Measurements from ENCODE around the gene LMTK2. TPM values are rescaled to one million over a fixed set of nuclear protein-coding genes. Genes with fewer than 3 reads are reported as not detected.

Gene LMTK2
- total and polyA plus RNA-seq, 2 experiments from 2014 or later: 6.1 to 30.8 TPM

DNA sequence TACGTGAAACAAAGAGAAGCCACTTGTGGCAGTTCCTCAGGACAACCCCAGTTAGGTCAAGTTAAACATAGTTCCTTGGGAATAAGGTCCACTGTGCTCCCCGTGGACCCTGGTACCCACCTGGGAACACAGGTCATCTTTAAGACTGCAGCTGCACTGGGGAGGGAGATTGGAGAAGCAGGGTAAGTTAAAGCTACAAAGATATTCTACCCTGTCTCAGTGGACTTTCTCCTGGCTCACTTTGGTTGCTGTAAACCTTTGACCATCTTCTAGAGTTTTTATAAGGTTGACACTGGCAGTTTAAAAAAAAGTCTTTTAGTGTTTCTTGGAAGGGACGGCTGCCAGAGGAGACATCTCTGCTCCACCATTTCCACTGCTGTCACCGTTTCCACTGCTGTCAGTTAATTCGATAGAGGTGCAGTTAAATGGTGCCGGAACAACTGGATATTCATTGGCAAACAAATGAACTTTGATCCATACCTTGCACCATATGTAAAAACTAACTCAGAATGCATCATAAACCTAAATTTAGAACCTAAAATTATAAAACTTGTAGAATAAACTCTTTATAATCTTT is 42.5 kb downstream of the LMTK2 start:
- no peak overlapping the region for H3K4me2 ChIP-seq
- Mint-ChIP-seq H3K4me1 (peaks cover 5% of the 10 kb centered on the region; the same call in 2 of the 3 replicates), H3K4me3 (no peak overlapping the region), H3K27me3 (ENCODE audit: insufficient read depth, low read depth, poor library complexity) (peaks cover 2% of the 10 kb centered on the region), H3K27ac (no peak overlapping the region), H3K36me3 (ENCODE audit: low read depth) (peaks cover 54% of the 10 kb centered on the region), H3K9me3 (no peaks in the 10 kb centered on the region)
- ATAC-seq: no peak
- H3K79me2 ChIP-seq (replicated peaks; ENCODE audit: insufficient read depth): peaks cover 25% of the 10 kb centered on the region
- H2AFZ ChIP-seq: no peak overlapping the region
- no peaks in the 10 kb centered on the region for H3K9me2 ChIP-seq (ENCODE audit: insufficient read depth)
- H3K4me1 ChIP-seq (ENCODE audit: insufficient read depth): no peaks in the 10 kb centered on the region
- TF ChIP-seq CREB1 (CRISPR knock-in tag; IDR thresholded peaks at IDR 0.05; ENCODE audit: low read depth) (no peak), EZH2 (IDR thresholded peaks at IDR 0.05; ENCODE audit: low read depth, unreplicated experiment) (no peak), EZH2phosphoT487 (IDR thresholded peaks at IDR 0.05; ENCODE audit: unreplicated experiment) (no peak), NANOG (IDR thresholded peaks at IDR 0.05; ENCODE audit: borderline replicate concordance) (no peak), ZNF114 (CRISPR knock-in tag; IDR thresholded peaks at IDR 0.05) (no peak), POLR2AphosphoS5 (IDR thresholded peaks at IDR 0.05; ENCODE audit: low read depth) (no peak), STAT1 (IDR thresholded peaks at IDR 0.05; ENCODE audit: unreplicated experiment) (no peak), JUNB (IDR thresholded peaks at IDR 0.05; ENCODE audit: unreplicated experiment) (no peak), ZNF331 (CRISPR knock-in tag; IDR thresholded peaks at IDR 0.05; ENCODE audit: low read depth) (no peak)
- TF ChIP-seq, protein P1, sequence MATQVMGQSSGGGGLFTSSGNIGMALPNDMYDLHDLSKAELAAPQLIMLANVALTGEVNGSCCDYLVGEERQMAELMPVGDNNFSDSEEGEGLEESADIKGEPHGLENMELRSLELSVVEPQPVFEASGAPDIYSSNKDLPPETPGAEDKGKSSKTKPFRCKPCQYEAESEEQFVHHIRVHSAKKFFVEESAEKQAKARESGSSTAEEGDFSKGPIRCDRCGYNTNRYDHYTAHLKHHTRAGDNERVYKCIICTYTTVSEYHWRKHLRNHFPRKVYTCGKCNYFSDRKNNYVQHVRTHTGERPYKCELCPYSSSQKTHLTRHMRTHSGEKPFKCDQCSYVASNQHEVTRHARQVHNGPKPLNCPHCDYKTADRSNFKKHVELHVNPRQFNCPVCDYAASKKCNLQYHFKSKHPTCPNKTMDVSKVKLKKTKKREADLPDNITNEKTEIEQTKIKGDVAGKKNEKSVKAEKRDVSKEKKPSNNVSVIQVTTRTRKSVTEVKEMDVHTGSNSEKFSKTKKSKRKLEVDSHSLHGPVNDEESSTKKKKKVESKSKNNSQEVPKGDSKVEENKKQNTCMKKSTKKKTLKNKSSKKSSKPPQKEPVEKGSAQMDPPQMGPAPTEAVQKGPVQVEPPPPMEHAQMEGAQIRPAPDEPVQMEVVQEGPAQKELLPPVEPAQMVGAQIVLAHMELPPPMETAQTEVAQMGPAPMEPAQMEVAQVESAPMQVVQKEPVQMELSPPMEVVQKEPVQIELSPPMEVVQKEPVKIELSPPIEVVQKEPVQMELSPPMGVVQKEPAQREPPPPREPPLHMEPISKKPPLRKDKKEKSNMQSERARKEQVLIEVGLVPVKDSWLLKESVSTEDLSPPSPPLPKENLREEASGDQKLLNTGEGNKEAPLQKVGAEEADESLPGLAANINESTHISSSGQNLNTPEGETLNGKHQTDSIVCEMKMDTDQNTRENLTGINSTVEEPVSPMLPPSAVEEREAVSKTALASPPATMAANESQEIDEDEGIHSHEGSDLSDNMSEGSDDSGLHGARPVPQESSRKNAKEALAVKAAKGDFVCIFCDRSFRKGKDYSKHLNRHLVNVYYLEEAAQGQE (IDR thresholded peaks at IDR 0.05; ENCODE audit: unreplicated experiment): no peak
- TF ChIP-seq, protein P2, sequence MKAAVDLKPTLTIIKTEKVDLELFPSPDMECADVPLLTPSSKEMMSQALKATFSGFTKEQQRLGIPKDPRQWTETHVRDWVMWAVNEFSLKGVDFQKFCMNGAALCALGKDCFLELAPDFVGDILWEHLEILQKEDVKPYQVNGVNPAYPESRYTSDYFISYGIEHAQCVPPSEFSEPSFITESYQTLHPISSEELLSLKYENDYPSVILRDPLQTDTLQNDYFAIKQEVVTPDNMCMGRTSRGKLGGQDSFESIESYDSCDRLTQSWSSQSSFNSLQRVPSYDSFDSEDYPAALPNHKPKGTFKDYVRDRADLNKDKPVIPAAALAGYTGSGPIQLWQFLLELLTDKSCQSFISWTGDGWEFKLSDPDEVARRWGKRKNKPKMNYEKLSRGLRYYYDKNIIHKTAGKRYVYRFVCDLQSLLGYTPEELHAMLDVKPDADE (IDR thresholded peaks at IDR 0.05): no peak
- TF ChIP-seq, protein P3, sequence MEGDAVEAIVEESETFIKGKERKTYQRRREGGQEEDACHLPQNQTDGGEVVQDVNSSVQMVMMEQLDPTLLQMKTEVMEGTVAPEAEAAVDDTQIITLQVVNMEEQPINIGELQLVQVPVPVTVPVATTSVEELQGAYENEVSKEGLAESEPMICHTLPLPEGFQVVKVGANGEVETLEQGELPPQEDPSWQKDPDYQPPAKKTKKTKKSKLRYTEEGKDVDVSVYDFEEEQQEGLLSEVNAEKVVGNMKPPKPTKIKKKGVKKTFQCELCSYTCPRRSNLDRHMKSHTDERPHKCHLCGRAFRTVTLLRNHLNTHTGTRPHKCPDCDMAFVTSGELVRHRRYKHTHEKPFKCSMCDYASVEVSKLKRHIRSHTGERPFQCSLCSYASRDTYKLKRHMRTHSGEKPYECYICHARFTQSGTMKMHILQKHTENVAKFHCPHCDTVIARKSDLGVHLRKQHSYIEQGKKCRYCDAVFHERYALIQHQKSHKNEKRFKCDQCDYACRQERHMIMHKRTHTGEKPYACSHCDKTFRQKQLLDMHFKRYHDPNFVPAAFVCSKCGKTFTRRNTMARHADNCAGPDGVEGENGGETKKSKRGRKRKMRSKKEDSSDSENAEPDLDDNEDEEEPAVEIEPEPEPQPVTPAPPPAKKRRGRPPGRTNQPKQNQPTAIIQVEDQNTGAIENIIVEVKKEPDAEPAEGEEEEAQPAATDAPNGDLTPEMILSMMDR (conservative IDR thresholded peaks at IDR 0.05; ENCODE audit: low read depth in 2 of 2): no peak
- TF ChIP-seq, protein P4, sequence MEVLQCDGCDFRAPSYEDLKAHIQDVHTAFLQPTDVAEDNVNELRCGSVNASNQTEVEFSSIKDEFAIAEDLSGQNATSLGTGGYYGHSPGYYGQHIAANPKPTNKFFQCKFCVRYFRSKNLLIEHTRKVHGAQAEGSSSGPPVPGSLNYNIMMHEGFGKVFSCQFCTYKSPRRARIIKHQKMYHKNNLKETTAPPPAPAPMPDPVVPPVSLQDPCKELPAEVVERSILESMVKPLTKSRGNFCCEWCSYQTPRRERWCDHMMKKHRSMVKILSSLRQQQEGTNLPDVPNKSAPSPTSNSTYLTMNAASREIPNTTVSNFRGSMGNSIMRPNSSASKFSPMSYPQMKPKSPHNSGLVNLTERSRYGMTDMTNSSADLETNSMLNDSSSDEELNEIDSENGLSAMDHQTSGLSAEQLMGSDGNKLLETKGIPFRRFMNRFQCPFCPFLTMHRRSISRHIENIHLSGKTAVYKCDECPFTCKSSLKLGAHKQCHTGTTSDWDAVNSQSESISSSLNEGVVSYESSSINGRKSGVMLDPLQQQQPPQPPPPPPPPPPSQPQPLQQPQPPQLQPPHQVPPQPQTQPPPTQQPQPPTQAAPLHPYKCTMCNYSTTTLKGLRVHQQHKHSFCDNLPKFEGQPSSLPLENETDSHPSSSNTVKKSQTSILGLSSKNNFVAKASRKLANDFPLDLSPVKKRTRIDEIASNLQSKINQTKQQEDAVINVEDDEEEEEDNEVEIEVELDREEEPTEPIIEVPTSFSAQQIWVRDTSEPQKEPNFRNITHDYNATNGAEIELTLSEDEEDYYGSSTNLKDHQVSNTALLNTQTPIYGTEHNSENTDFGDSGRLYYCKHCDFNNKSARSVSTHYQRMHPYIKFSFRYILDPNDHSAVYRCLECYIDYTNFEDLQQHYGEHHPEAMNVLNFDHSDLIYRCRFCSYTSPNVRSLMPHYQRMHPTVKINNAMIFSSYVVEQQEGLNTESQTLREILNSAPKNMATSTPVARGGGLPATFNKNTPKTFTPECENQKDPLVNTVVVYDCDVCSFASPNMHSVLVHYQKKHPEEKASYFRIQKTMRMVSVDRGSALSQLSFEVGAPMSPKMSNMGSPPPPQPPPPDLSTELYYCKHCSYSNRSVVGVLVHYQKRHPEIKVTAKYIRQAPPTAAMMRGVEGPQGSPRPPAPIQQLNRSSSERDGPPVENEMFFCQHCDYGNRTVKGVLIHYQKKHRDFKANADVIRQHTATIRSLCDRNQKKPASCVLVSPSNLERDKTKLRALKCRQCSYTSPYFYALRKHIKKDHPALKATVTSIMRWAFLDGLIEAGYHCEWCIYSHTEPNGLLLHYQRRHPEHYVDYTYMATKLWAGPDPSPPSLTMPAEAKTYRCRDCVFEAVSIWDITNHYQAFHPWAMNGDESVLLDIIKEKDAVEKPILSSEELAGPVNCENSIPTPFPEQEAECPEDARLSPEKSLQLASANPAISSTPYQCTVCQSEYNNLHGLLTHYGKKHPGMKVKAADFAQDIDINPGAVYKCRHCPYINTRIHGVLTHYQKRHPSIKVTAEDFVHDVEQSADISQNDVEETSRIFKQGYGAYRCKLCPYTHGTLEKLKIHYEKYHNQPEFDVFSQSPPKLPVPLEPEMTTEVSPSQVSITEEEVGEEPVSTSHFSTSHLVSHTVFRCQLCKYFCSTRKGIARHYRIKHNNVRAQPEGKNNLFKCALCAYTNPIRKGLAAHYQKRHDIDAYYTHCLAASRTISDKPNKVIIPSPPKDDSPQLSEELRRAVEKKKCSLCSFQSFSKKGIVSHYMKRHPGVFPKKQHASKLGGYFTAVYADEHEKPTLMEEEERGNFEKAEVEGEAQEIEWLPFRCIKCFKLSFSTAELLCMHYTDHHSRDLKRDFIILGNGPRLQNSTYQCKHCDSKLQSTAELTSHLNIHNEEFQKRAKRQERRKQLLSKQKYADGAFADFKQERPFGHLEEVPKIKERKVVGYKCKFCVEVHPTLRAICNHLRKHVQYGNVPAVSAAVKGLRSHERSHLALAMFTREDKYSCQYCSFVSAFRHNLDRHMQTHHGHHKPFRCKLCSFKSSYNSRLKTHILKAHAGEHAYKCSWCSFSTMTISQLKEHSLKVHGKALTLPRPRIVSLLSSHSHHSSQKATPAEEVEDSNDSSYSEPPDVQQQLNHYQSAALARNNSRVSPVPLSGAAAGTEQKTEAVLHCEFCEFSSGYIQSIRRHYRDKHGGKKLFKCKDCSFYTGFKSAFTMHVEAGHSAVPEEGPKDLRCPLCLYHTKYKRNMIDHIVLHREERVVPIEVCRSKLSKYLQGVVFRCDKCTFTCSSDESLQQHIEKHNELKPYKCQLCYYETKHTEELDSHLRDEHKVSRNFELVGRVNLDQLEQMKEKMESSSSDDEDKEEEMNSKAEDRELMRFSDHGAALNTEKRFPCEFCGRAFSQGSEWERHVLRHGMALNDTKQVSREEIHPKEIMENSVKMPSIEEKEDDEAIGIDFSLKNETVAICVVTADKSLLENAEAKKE (CRISPR knock-in tag; IDR thresholded peaks at IDR 0.05): no peak
- H3K27me3 ChIP-seq (ENCODE audit: insufficient read depth): no peaks in the 10 kb centered on the region
- 0 out of 2 replicates have a peak, but pooled peaks cover 6% of the 10 kb centered on the region for H4K20me1 ChIP-seq (replicated peaks; ENCODE audit: insufficient read depth)
- H3K36me3 ChIP-seq (ENCODE audit: insufficient read depth): peaks cover 11% of the 10 kb centered on the region; the same call in 1 of the 2 replicates
- no peak for DNase-seq (ENCODE audit: low spot score)
- H3K27ac ChIP-seq (ENCODE audit: low read depth): no peak overlapping the region
- H3K4me3 ChIP-seq: no peak overlapping the region
- 0 out of 2 replicates have a peak, but pooled peaks cover 5% of the 10 kb centered on the region for H3F3A ChIP-seq (replicated peaks; ENCODE audit: low read depth)
